NCI-H226 (cell line): ENCODE data around the gene RETREG3.
"Not testable (repeated sequence)": the region's sequence is repeated elsewhere in the genome, so short reads cannot be mapped to it uniquely, and the experiment has no call there.

Experiments used
- DNase-seq: peaks from one replicate; pipeline ENCODE4 v3.0.0-alpha.2; 2015

Gene RETREG3

GRCh38 chr17:42568341-42569111, 40.6 kb downstream of the RETREG3 start:
- DNase-seq, result no peak

- peak; percentile 77 for DNase-seq
These were observed 42.1 kb downstream of the RETREG3 start, which contains the start of gene MLX for GRCh38 chr17:42566883-42567573. TSS of gene MLX (plus strand) at chr17:42567100. CDS start at chr17:42567125, 25 bp downstream.

DNA sequence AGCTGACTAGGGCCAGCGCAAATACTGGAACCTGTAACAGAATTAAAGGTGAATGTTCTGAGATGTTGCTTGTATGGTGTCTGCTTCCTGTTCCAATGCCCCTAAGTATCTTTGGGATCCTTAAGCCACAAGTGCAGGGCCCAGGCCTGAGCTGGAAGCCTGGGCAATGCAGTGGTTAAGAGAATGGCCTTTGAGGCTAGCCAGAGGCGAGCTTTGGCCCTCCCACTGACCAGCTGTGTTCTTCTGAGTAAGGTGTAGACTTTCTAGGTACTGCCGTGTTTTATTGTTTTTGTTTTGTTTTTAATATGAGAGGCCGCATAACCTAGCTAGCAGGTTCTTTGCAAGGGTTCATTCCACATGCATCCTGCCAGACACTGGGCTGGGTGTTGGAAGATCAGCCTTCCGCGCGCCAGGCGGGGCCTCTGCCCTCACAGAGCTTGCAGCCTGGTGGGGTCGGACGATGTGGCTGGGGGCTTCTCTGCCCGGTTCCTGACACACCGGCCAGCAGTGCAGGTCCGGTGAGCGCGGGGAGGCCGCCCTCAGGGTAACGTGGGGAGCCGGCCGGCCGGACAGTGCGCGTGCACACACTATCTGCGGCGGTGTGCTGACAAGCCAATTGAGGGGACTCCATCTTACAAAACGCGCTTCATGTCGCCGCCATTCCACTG, 42.8 kb downstream of the RETREG3 start:
- no peak for DNase-seq

GRCh38 chr17:42565523-42566214, 43.5 kb downstream of the RETREG3 start:
- no peak for DNase-seq

GRCh38 chr17:42564815-42565522, 44.2 kb downstream of the RETREG3 start:
- DNase-seq, result no peak

GRCh38 chr17:42563950-42564349, 45.2 kb downstream of the RETREG3 start:
- no peak for DNase-seq

DNA sequence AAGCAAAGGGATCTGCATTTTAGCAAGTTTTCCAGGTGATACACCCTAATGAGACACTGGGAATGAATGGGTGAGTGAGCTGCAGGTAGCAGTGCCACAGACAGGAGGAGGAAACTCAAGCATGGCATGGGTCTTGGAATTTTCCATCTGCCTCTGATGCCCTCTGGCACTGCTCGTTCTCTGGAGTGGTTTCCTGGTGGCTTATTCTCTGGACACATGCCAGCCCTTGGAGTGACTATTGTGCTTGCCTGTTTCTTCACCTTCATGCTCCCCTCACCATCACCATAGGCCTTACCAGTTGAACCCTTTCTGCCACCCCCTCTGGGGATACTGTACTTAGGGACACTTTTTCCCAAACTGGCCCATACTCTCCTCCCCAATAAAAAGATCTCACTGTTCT, 45.6 kb downstream of the RETREG3 start:
- DNase-seq, result no peak

GRCh38 chr17:42563143-42563509, 46.0 kb downstream of the RETREG3 start:
- DNase-seq, result no peak

DNA sequence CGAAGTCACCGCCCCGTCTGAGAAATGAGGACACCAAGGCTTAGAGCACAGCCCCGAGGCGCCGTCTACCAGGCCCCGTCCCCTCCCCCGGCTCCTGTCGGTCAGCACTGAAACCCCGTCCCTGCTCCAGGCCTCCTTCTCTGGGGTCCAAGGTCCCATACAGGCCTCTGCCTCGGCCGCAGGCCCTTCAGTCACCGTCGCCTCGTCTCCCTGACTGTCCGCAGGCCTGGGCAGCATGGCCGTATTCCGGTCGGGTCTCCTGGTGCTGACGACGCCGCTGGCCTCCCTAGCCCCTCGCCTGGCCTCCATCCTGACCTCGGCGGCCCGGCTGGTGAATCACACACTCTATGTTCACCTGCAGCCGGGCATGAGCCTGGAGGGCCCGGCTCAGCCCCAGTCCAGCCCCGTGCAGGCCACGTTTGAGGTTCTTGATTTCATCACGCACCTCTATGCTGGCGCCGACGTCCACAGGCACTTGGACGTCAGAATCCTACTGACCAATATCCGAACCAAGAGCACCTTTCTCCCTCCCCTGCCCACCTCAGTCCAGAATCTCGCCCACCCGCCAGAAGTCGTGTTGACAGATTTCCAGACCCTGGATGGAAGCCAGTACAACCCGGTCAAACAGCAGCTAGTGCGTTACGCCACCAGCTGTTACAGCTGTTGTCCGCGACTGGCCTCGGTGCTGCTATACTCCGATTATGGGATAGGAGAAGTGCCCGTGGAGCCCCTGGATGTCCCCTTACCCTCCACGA, 46.6 kb downstream of the RETREG3 start:
- no peak for DNase-seq

DNA sequence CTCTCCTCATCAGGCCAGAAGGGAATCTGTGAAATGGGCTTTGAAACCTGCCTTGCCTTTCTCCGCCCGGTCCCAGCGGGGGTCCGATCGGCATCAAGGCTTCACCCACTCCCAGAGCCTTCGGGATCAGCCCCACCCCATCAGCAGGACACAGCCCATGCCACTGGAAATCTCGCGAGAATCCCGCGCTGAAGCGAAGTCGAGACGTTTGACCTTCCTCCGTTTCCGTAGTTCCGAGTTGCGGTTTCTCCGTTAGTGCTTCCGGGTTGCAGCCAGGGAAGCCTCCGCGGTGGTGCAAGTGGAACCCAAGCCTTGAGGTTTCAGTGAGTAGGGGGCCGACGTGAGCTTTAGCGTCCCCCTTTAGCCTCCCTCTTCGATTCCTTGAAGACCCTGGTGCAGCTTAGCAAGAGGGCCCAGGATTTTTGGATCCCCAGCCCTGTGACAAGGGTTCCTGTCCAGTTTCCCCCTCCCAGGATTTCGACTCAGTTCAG, 47.2 kb downstream of the RETREG3 start, which contains the start of gene COASY:
Gene COASY, plus strand, starts transcription at position 252 of the 491 bp plus-strand sequence. CDS start 475 bp downstream, outside the sequence.
- peak; percentile 94 for DNase-seq

- DNase-seq, result no peak
These were observed 48.9 kb downstream of the RETREG3 start for GRCh38 chr17:42560246-42560645.

- DNase-seq, result peak; percentile 45
These were observed 50.1 kb downstream of the RETREG3 start for GRCh38 chr17:42559075-42559474.

DNA sequence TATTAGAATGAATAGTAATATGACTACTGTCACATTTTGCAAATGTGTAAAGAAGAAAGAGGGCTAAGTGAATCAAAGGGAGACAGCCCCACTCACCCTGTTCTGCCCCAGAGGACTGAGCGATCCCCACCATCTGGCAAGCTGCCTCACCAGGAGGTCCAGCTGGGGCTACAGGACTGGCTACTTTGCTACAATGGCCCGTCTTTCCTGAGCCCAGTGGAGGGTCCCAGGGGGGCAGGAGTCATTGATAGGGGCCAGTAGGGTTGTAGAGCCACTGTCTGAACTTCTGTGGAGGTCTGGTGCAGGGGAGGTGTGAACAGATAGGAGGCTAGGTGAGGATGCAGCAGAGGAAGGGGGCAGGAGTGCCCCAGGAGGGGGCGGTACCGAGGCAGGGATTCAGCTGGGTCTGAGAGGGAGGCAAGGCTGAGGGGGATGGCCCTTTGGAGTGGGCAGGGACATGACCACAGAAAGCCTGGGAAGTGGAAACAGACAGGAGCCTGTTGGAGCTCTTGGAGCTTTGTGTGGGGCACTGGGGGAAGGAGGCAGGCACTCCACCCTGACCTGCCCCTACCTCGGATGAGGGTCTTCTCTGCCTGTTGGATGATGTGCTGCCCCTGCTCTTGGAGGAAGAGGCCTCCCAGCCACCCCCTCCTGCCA, 53.1 kb downstream of the RETREG3 start:
- not testable (repeated sequence) for DNase-seq

DNA sequence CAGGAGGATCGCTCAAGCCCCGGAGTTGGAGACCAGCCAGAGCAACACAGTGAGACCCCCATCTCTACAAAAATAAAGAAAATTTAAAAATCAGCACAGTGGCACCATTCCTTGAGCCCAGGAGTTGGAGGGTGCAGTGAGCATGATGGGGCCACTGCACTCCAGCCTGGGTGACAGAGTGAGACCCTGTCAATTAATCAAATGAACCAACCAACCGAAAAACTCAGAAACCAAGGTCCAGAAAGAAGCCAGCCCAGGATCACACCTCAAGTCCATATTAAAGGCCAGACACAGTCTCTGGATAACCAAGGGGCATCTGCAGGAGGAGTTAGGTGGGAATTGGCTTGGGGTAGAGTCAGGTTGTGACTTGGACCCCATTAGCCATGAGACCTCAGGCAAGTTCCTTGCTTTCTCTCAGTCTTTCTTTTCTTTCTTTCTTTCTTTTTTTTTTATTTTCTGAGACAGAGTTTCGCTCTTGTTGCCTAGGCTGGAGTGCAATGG, 54.0 kb downstream of the RETREG3 start:
- no peak for DNase-seq

- DNase-seq, result peak; percentile 77
These were observed 54.7 kb downstream of the RETREG3 start for GRCh38 chr17:42554250-42555121.

DNA sequence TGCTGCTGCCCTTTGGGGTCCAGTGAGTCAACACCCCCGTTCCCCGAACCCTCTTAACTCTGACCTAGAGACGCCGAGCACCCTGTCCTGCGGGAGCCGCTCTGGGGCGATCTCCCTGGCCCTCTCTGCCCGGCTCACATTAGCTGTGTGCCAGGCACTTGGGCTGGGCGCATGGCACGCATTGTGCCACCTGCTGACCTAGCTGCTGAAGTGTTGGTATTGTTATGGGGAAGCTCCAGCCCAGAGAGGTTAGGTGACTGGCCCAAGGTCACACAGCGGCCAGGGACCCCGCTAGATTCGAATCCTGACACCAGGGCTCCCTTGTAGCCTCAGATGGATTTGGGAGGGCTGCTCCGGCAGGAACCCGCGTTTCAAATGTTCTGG, 55.3 kb downstream of the RETREG3 start:
- DNase-seq, result no peak

GRCh38 chr17:42553161-42553818, 55.9 kb downstream of the RETREG3 start:
- no peak for DNase-seq

- not testable (repeated sequence) for DNase-seq
These were observed 56.4 kb downstream of the RETREG3 start, which contains the start of gene HSD17B1 for GRCh38 chr17:42552736-42553135. TSS of gene HSD17B1 (plus strand) at chr17:42552923. CDS start at chr17:42552934, 11 bp downstream.
